H9 (cell line): ENCODE results near the gene SLC24A4. TPM values are rescaled to one million over a fixed set of nuclear protein-coding genes. Genes with fewer than 3 reads are reported as not detected.

Experiments used
- DNase-seq: peaks from one replicate; pipeline ENCODE4 v3.0.0-alpha.2; 2017
- H2AFZ ChIP-seq: one replicate; pipeline ENCODE4 v1.6.1; 2013; ENCODE audit warnings: mild to moderate bottlenecking, low read length, control low read depth, moderate library complexity
- H2AK5ac ChIP-seq: 2 replicates; pipeline ENCODE4 v1.6.1; 2013; ENCODE audit warnings: low read length, control low read depth, mixed read lengths; ENCODE audit not compliant: insufficient read length
- H2BK120ac ChIP-seq: one replicate; pipeline ENCODE4 v1.6.1; 2013; ENCODE audit warnings: low read depth, mild to moderate bottlenecking, low read length, control low read depth, inconsistent platforms; ENCODE audit not compliant: poor library complexity, severe bottlenecking
- H2BK12ac ChIP-seq: 2 replicates; pipeline ENCODE4 v1.6.1; 2013; ENCODE audit warnings: low read length, control low read depth, mixed read lengths, low read depth; ENCODE audit not compliant: insufficient read length
- H2BK15ac ChIP-seq: 2 replicates; pipeline ENCODE4 v1.6.1; 2013; ENCODE audit warnings: low read depth, low read length, control low read depth
- H2BK20ac ChIP-seq: one replicate; pipeline ENCODE4 v1.6.1; 2013; ENCODE audit warnings: low read depth, mild to moderate bottlenecking, low read length, control low read depth, inconsistent platforms; ENCODE audit not compliant: poor library complexity, severe bottlenecking
- H2BK5ac ChIP-seq: 2 replicates; pipeline ENCODE4 v1.6.1; 2013; ENCODE audit warnings: low read length, control low read depth, mixed read lengths; ENCODE audit not compliant: insufficient read length
- H3K14ac ChIP-seq: 2 replicates; pipeline ENCODE4 v1.6.1; 2013; ENCODE audit warnings: low read length, control low read depth; ENCODE audit not compliant: insufficient read depth
- H3K18ac ChIP-seq: 2 replicates; pipeline ENCODE4 v1.6.1; 2013; ENCODE audit warnings: low read depth, mild to moderate bottlenecking, mixed read lengths, low read length, control low read depth; ENCODE audit not compliant: insufficient read length
- H3K23ac ChIP-seq: 2 replicates; pipeline ENCODE4 v1.6.1; 2013; ENCODE audit warnings: low read length, control low read depth, mixed read lengths, low read depth; ENCODE audit not compliant: insufficient read length
- H3K23me2 ChIP-seq: 2 replicates; pipeline ENCODE4 v1.6.1; 2013; ENCODE audit warnings: low read depth, mild to moderate bottlenecking, mixed read lengths, low read length, control low read depth; ENCODE audit not compliant: insufficient read length, poor library complexity, severe bottlenecking
- H3K27ac ChIP-seq: 2 replicates; pipeline ENCODE4 v1.5.1; 2013; ENCODE audit warnings: low read length, control low read depth, mixed read lengths, low read depth; ENCODE audit not compliant: insufficient read length
- H3K27me3 ChIP-seq: 2 replicates; pipeline ENCODE4 v1.6.1; 2013; ENCODE audit warnings: low read length, control low read depth, inconsistent platforms; ENCODE audit not compliant: insufficient read depth
- H3K4ac ChIP-seq: 2 replicates; pipeline ENCODE4 v1.6.1; 2013; ENCODE audit warnings: low read depth, mild to moderate bottlenecking, control low read depth, inconsistent platforms, low read length, moderate library complexity
- H3K4me1 ChIP-seq: 2 replicates; pipeline ENCODE4 v1.6.1; 2013; ENCODE audit warnings: low read length, control low read depth, inconsistent platforms; ENCODE audit not compliant: insufficient read depth
- H3K4me2 ChIP-seq: 2 replicates; pipeline ENCODE4 v1.6.1; 2013; ENCODE audit warnings: low read length, control low read depth, mixed read lengths; ENCODE audit not compliant: insufficient read length, insufficient read depth
- H3K56ac ChIP-seq: 2 replicates; pipeline ENCODE4 v1.6.1; 2013; ENCODE audit warnings: low read depth, mild to moderate bottlenecking, mixed read lengths, low read length, control low read depth; ENCODE audit not compliant: insufficient read length
- H3K79me1 ChIP-seq: 2 replicates; pipeline ENCODE4 v1.6.1; 2013; ENCODE audit warnings: low read depth, mild to moderate bottlenecking, moderate library complexity, low read length, control low read depth, inconsistent platforms; ENCODE audit not compliant: insufficient read depth, poor library complexity, severe bottlenecking
- H3K79me2 ChIP-seq: 2 replicates; pipeline ENCODE4 v1.6.1; 2013; ENCODE audit warnings: low read length, control low read depth, inconsistent platforms; ENCODE audit not compliant: insufficient read depth
- H3K9ac ChIP-seq: 2 replicates; pipeline ENCODE4 v1.6.1; 2013; ENCODE audit warnings: low read length, control low read depth, mixed read lengths; ENCODE audit not compliant: insufficient read length; ENCODE audit errors: extremely low read depth
- H3K9me3 ChIP-seq: one replicate; pipeline ENCODE4 v1.6.1; 2013; ENCODE audit warnings: low read depth, low read length, inconsistent platforms; ENCODE audit not compliant: control insufficient read depth
- H3T11ph ChIP-seq: one replicate; pipeline ENCODE4 v1.6.1; 2013; ENCODE audit warnings: mild to moderate bottlenecking, low read length, control low read depth, inconsistent platforms
- H4K20me1 ChIP-seq: one replicate; pipeline ENCODE4 v1.6.1; 2013; ENCODE audit not compliant: control insufficient read depth, insufficient read length, insufficient read depth
- H4K5ac ChIP-seq: 2 replicates; pipeline ENCODE4 v1.6.1; 2013; ENCODE audit warnings: low read depth, mild to moderate bottlenecking, mixed read lengths, low read length, control low read depth; ENCODE audit not compliant: insufficient read length
- H4K8ac ChIP-seq: replicated peaks from 2 replicates; pipeline ENCODE4 v1.6.1; 2013; ENCODE audit warnings: low read length, control low read depth, mixed read lengths, low read depth; ENCODE audit not compliant: insufficient read length
- H4K91ac ChIP-seq: 2 replicates; pipeline ENCODE4 v1.6.1; 2013; ENCODE audit warnings: low read depth, mild to moderate bottlenecking, moderate library complexity, mixed read lengths, low read length, control low read depth; ENCODE audit not compliant: insufficient read length
- H3K27ac Mint-ChIP-seq, 3 experiments: 2 replicates in 2 of 3; 3 replicates in 1 of 3; pipeline ENCODE4 v1.8.0; 2020 to 2021; ENCODE audit warnings: mixed read lengths in 3 of 3, mild to moderate bottlenecking in 1 of 3, moderate library complexity in 1 of 3
- H3K27me3 Mint-ChIP-seq: 2 replicates; pipeline ENCODE4 v1.8.0; 2021; ENCODE audit warnings: low read depth, mild to moderate bottlenecking, moderate library complexity, mixed read lengths
- H3K36me3 Mint-ChIP-seq, 3 experiments: 2 replicates in 2 of 3; 3 replicates in 1 of 3; pipeline ENCODE4 v1.8.0; 2020 to 2021; ENCODE audit warnings: low read depth in 3 of 3, mixed read lengths in 3 of 3; ENCODE audit not compliant: insufficient read depth in 1 of 3
- H3K4me1 Mint-ChIP-seq, 2 experiments: 2 replicates each; pipeline ENCODE4 v1.8.0; 2020; ENCODE audit warnings: mixed read lengths in 2 of 2
- H3K4me3 Mint-ChIP-seq, 2 experiments: 2 replicates in 1 of 2; 3 replicates in 1 of 2; pipeline ENCODE4 v1.8.0; 2020 to 2021; ENCODE audit warnings: mild to moderate bottlenecking in 2 of 2, mixed read lengths in 2 of 2, moderate library complexity in 1 of 2
- H3K9me3 Mint-ChIP-seq, 2 experiments: 2 replicates in 1 of 2; 3 replicates in 1 of 2; pipeline ENCODE4 v1.8.0; 2020; ENCODE audit warnings: mild to moderate bottlenecking in 2 of 2, mixed read lengths in 2 of 2, moderate library complexity in 1 of 2
- WGBS: extraction: QIAGEN DNeasy Blood & Tissue Kit; methylation state at CpG from one replicate; pipeline ENCODE4 v1.1.7; 2013; ENCODE audit warnings: missing lambda C conversion rate, low lambda C conversion rate, mixed read lengths; ENCODE audit not compliant: insufficient read length; ENCODE audit errors: extremely low coverage; 5-methylcytosine and 5-hydroxymethylcytosine counted together
- total RNA-seq: library from RNA; stranded (reverse); gene quantifications from 2 replicates; pipeline ENCODE4 v1.2.1, GENCODE V29; 2021
- TF ChIP-seq, protein P1 (sequence below): fragments of 200-600 bp; sonication (generic); conservative IDR thresholded peaks from 3 replicates; pipeline ENCODE4 v1.8.0; 2021; ENCODE audit warnings: antibody characterized with exemption, mild to moderate bottlenecking

The SLC24A4 gene
- total RNA-seq, 1 experiment from 2014 or later: 0.24 TPM

DNA sequence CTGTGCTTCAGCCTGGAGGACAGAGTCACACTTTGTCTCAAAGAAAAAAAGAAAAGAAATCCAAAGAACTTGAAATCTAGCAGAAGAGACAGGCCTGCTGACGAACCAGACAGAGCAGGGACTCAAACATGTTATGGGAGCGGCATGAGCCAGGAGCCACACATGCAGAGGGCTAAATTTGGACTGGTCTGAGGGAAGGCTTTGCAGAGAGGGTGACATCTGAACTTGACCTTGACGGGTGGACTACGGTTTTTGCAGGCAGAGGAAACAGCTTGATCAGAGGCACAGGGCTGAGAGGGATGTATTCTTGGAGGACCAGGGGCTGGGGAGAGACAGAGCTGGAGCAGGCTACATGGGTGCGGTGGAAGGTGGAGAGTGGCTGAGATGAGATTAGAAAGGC, 20.5 kb upstream of the SLC24A4 start:
- peaks cover 10% of the 10 kb centered on the region for H3K27me3 Mint-ChIP-seq
- no peak overlapping the region; a peak in 1 of 7 replicates for H3K27ac Mint-ChIP-seq
- no peak overlapping the region for H4K8ac ChIP-seq

More for the DNA sequence above, 20.5 kb upstream of the SLC24A4 start:
- no peak overlapping the region for H2AK5ac ChIP-seq
- H3K27ac ChIP-seq: no peak overlapping the region
- TF ChIP-seq, protein P1, sequence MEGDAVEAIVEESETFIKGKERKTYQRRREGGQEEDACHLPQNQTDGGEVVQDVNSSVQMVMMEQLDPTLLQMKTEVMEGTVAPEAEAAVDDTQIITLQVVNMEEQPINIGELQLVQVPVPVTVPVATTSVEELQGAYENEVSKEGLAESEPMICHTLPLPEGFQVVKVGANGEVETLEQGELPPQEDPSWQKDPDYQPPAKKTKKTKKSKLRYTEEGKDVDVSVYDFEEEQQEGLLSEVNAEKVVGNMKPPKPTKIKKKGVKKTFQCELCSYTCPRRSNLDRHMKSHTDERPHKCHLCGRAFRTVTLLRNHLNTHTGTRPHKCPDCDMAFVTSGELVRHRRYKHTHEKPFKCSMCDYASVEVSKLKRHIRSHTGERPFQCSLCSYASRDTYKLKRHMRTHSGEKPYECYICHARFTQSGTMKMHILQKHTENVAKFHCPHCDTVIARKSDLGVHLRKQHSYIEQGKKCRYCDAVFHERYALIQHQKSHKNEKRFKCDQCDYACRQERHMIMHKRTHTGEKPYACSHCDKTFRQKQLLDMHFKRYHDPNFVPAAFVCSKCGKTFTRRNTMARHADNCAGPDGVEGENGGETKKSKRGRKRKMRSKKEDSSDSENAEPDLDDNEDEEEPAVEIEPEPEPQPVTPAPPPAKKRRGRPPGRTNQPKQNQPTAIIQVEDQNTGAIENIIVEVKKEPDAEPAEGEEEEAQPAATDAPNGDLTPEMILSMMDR: no peak
- no peak overlapping the region for H3K14ac ChIP-seq
- Mint-ChIP-seq H3K4me3 (no peak overlapping the region), H3K36me3 (no peaks in the 10 kb centered on the region), H3K4me1 (no peaks in the 10 kb centered on the region), H3K9me3 (no peaks in the 10 kb centered on the region)
- H2BK5ac ChIP-seq: no peak overlapping the region
- no peak overlapping the region for H3K4ac ChIP-seq
- H3K23me2 ChIP-seq: no peaks in the 10 kb centered on the region
- H3K23ac ChIP-seq: no peak overlapping the region
- WGBS: no CpG with 5 or more reads among the region's 5 CpGs
- no peaks in the 10 kb centered on the region for H3K27me3 ChIP-seq
- no peaks in the 10 kb centered on the region for H3K79me2 ChIP-seq
- no peak overlapping the region for H4K91ac ChIP-seq
- no peaks in the 10 kb centered on the region for H3K79me1 ChIP-seq
- no peak overlapping the region for H3T11ph ChIP-seq
- H2BK12ac ChIP-seq: no peak overlapping the region
- DNase-seq: no peak
- no peak overlapping the region for H2BK15ac ChIP-seq
- no peak overlapping the region for H3K18ac ChIP-seq
- no peak overlapping the region for H4K5ac ChIP-seq
- no peak overlapping the region for H2BK20ac ChIP-seq
- H3K9me3 ChIP-seq: no peaks in the 10 kb centered on the region
- no peak overlapping the region for H2AFZ ChIP-seq
- no peaks in the 10 kb centered on the region for H4K20me1 ChIP-seq
- no peak overlapping the region for H3K9ac ChIP-seq
- H3K56ac ChIP-seq: no peak overlapping the region
- H2BK120ac ChIP-seq: no peak overlapping the region
- no peaks in the 10 kb centered on the region for H3K4me1 ChIP-seq
- H3K4me2 ChIP-seq: no peak overlapping the region
